SK-N-SH (cell line): ENCODE results near the gene C4orf50. TPM values are rescaled to one million over a fixed set of nuclear protein-coding genes. Genes with fewer than 3 reads are reported as not detected.

Experiments
- CTCF ChIA-PET: fragments of 300-600, 350-600 bp; formaldehyde crosslinking; extraction: SDS; loops from one replicate; lab custom pipeline; 2021; lab: Yijun Ruan, JAX
- POLR2A ChIA-PET: fragments of 350-600 bp; sonication (Branson Sonifier 250); formaldehyde crosslinking; extraction: SDS; loops from one replicate; lab custom pipeline; 2020; ENCODE audit warnings: antibody characterized with exemption, inconsistent platforms; lab: Yijun Ruan, JAX
- DNase-seq: peaks from one replicate; pipeline ENCODE4 v3.0.0; 2012
- H2AFZ ChIP-seq: fragments of 200-600 bp; sonication (generic); 2 replicates; pipeline ENCODE4 v1.8.1; 2016; ENCODE audit warnings: antibody characterized with exemption, mild to moderate bottlenecking, low read depth
- H3F3A ChIP-seq: fragments of 200-600 bp; sonication (generic); replicated peaks from 2 replicates; pipeline ENCODE3; 2016; ENCODE audit warnings: antibody characterized with exemption, mild to moderate bottlenecking; ENCODE audit not compliant: insufficient read depth
- H3K27ac ChIP-seq, 2 experiments: fragments of 200-500 bp in 1 of 2; fragments of 200-600 bp in 1 of 2; sonication (Bioruptor generic) in 1 of 2; sonication (generic), shearing (Covaris generic) in 1 of 2; 2 replicates each; pipeline versions ENCODE4 v1.5.1 to v1.6.1; 2014 to 2016; ENCODE audit warnings: low read depth in 2 of 2, inconsistent platforms in 1 of 2, low read length in 1 of 2, mild to moderate bottlenecking in 1 of 2, mixed read lengths in 1 of 2
- H3K27me3 ChIP-seq: fragments of 200-600 bp; sonication (generic), shearing (Covaris generic); 2 replicates; pipeline ENCODE4 v1.6.1; 2016; ENCODE audit warnings: mixed run types; ENCODE audit not compliant: insufficient read depth
- H3K36me3 ChIP-seq, 2 experiments: fragments of 200-500 bp in 1 of 2; fragments of 200-600 bp in 1 of 2; sonication (Bioruptor generic) in 1 of 2; sonication (generic) in 1 of 2; replicated peaks in 1 of 2; 2 replicates each; pipeline versions ENCODE3 to v1.5.1; 2014 to 2016; ENCODE audit warnings: low read length in 1 of 2, mild to moderate bottlenecking in 1 of 2; ENCODE audit not compliant: insufficient read depth in 2 of 2, control insufficient read depth in 1 of 2
- H3K4me1 ChIP-seq, 2 experiments: fragments of 200-500 bp in 1 of 2; fragments of 200-600 bp in 1 of 2; sonication (Bioruptor generic) in 1 of 2; sonication (generic), shearing (Covaris generic) in 1 of 2; 2 replicates each; pipeline versions ENCODE4 v1.5.1 to v1.6.1; 2014 to 2016; ENCODE audit warnings: low read depth in 1 of 2, low read length in 1 of 2, mixed run types in 1 of 2; ENCODE audit not compliant: insufficient read depth in 2 of 2, control insufficient read depth in 1 of 2
- H3K4me2 ChIP-seq: fragments of 200-600 bp; sonication (generic), shearing (Covaris generic); 2 replicates; pipeline ENCODE4 v1.6.1; 2017; ENCODE audit warnings: mixed run types
- H3K4me3 ChIP-seq, 2 experiments: fragments of 200-500 bp in 1 of 2; fragments of 200-600 bp in 1 of 2; sonication (Bioruptor generic) in 1 of 2; sonication (generic), shearing (Covaris generic) in 1 of 2; 2 replicates each; pipeline versions ENCODE4 v1.5.1 to v1.8.1; 2014 to 2016; ENCODE audit warnings: low read depth in 2 of 2, inconsistent platforms in 1 of 2, low read length in 1 of 2, mild to moderate bottlenecking in 1 of 2, mixed read lengths in 1 of 2, moderate library complexity in 1 of 2
- H3K79me2 ChIP-seq: fragments of 200-600 bp; sonication (generic); 2 replicates; pipeline ENCODE4 v1.8.1; 2017; ENCODE audit warnings: mild to moderate bottlenecking; ENCODE audit not compliant: insufficient read depth
- H3K9ac ChIP-seq: fragments of 200-600 bp; sonication (generic); 2 replicates; pipeline ENCODE4 v1.6.1; 2017; ENCODE audit warnings: mixed run types
- H3K9me2 ChIP-seq: fragments of 200-600 bp; sonication (generic); 2 replicates; pipeline ENCODE4 v1.6.1; 2017; ENCODE audit warnings: mixed run types
- H3K9me3 ChIP-seq: fragments of 200-600 bp; sonication (generic); 2 replicates; pipeline ENCODE4 v1.6.1; 2017; ENCODE audit warnings: mixed run types, mild to moderate bottlenecking, moderate library complexity
- H4K20me1 ChIP-seq: fragments of 200-600 bp; sonication (generic); 2 replicates; pipeline ENCODE4 v1.6.1; 2017; ENCODE audit warnings: mild to moderate bottlenecking, mixed run types; ENCODE audit not compliant: insufficient read depth
- ELF1 ChIP-seq: IDR thresholded peaks from 2 replicates; pipeline ENCODE4 v1.4.0; 2012
- EP300 ChIP-seq, 2 experiments: IDR thresholded peaks; 2 replicates each; pipeline versions ENCODE4 v1.4.0 to v1.6.1; 2012; ENCODE audit warnings: borderline replicate concordance in 1 of 2, low read depth in 1 of 2, low read length in 1 of 2
- EZH2phosphoT487 ChIP-seq: fragments of 200-600 bp; sonication (generic); IDR thresholded peaks from 2 replicates; pipeline ENCODE4 v1.6.1; 2017; ENCODE audit warnings: low read depth, mixed run types, mild to moderate bottlenecking, antibody characterized with exemption, moderate library complexity, borderline replicate concordance
- FOSL2 ChIP-seq: IDR thresholded peaks from 2 replicates; pipeline ENCODE4 v1.4.0; 2012; ENCODE audit warnings: low read depth, mild to moderate bottlenecking, moderate library complexity, borderline replicate concordance
- FOXJ3 ChIP-seq: sonication (generic); formaldehyde crosslinking; IDR thresholded peaks from 2 replicates; pipeline ENCODE4 v1.5.1; 2020; ENCODE audit warnings: mild to moderate bottlenecking, missing genetic modification reagents
- GABPA ChIP-seq: IDR thresholded peaks from 2 replicates; pipeline ENCODE4 v1.4.0; 2012; ENCODE audit warnings: low read depth, mild to moderate bottlenecking
- GATA2 ChIP-seq: sonication (generic); formaldehyde crosslinking; IDR thresholded peaks from 2 replicates; pipeline ENCODE4 v1.5.0; 2020; ENCODE audit warnings: mild to moderate bottlenecking, missing genetic modification reagents
- JUND ChIP-seq: IDR thresholded peaks from 2 replicates; pipeline ENCODE4 v1.4.0; 2012
- MEF2A ChIP-seq: IDR thresholded peaks from 2 replicates; pipeline ENCODE4 v1.4.0; 2012; ENCODE audit warnings: low read depth, borderline replicate concordance
- NFIC ChIP-seq: IDR thresholded peaks from 2 replicates; pipeline ENCODE4 v1.4.0; 2012; ENCODE audit warnings: borderline replicate concordance
- RCOR1 ChIP-seq: fragments of 150-350 bp; IDR thresholded peaks from 2 replicates; pipeline ENCODE4 v1.6.1; 2017; ENCODE audit warnings: antibody characterized with exemption, low read length
- RFX5 ChIP-seq: IDR thresholded peaks from 2 replicates; pipeline ENCODE4 v1.6.1; 2012; ENCODE audit warnings: mild to moderate bottlenecking, improper control_type of control experiment, low read length
- RXRA ChIP-seq: IDR thresholded peaks from 2 replicates; pipeline ENCODE4 v1.4.0; 2012; ENCODE audit warnings: low read depth, mild to moderate bottlenecking, borderline replicate concordance
- TAF1 ChIP-seq: IDR thresholded peaks from 2 replicates; pipeline ENCODE4 v1.6.1; 2012; ENCODE audit warnings: low read depth, mild to moderate bottlenecking, low read length, moderate library complexity, borderline replicate concordance
- TEAD4 ChIP-seq: IDR thresholded peaks from 2 replicates; pipeline ENCODE4 v1.4.0; 2012; ENCODE audit warnings: mild to moderate bottlenecking, borderline replicate concordance; ENCODE audit not compliant: insufficient read depth
- YY1 ChIP-seq: IDR thresholded peaks from 2 replicates; pipeline ENCODE4 v1.4.0; 2012; ENCODE audit warnings: low read depth, mild to moderate bottlenecking
- WGBS: methylation state at CpG from one replicate; pipeline ENCODE4 v1.1.6; 2017; ENCODE audit warnings: low lambda C conversion rate; 5-methylcytosine and 5-hydroxymethylcytosine counted together
- polyA plus RNA-seq, 3 experiments: library from polyadenylated mRNA; depleted of rRNA; stranded (reverse); fragments of >200 nt; gene quantifications; 2 replicates each; pipeline ENCODE4 v1.2.3, GENCODE V29; 2012
- small RNA-seq, 7 experiments: library from RNA; depleted of rRNA; stranded (forward); fragments of <200 nt; gene quantifications; one replicate each; pipeline ENCODE3, GENCODE V24; 2012
- TF ChIP-seq, protein P1 (sequence below): IDR thresholded peaks from 2 replicates; pipeline ENCODE4 v1.4.0; 2012; ENCODE audit warnings: low read depth, borderline replicate concordance
- TF ChIP-seq, protein P2 (sequence below): IDR thresholded peaks from 2 replicates; pipeline ENCODE4 v1.4.0; 2012; ENCODE audit warnings: low read depth, borderline replicate concordance

Gene C4orf50
- polyA plus RNA-seq, 1 of the 3 experiments (the other 2 are of a cell fraction): under 0.01 TPM

DNA sequence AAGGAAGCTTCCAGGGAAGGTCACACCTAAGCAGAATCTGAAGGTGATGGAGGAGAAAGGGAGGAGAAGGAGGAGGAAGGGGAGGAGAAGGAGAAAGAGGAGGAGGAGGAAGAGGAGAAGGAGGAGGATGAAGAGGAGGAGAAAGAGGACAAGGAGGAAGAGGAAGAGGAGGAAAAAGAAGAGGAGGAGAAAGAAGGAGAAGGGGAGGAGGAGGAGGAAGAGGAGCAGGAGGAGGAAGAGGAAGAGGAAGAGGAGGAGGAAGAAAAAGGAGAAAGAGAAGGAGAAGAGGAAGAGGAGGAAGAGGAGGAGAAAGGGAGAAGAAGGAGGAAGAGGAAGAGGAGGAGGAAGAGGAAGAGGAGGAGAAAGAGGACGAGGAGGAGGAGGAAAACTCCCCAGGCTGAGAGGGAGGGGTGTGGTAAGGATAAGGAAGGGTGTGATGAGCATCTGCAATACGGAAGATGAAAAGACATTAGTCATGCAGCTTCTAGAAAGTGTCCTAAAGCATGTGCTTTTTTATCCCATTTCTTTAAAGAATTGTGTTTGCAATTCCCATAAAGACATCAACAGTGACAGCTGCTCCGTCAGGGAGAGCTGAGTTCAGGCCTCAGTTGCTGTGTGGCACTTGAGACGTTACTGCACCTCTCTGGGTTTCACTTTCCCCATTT is 166.5 kb downstream of the C4orf50 start:
- TF ChIP-seq, protein P1, sequence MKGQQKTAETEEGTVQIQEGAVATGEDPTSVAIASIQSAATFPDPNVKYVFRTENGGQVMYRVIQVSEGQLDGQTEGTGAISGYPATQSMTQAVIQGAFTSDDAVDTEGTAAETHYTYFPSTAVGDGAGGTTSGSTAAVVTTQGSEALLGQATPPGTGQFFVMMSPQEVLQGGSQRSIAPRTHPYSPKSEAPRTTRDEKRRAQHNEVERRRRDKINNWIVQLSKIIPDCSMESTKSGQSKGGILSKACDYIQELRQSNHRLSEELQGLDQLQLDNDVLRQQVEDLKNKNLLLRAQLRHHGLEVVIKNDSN: no peak
- TF ChIP-seq NFIC (no peak), JUND (no peak), YY1 (no peak), GABPA (no peak), ELF1 (no peak), TAF1 (no peak), EP300 (IDR thresholded peaks at IDR 0.05; ENCODE audit: borderline replicate concordance in 1 of 2, low read depth in 1 of 2, low read length in 1 of 2) (no peak), MEF2A (no peak), GATA2 (CRISPR knock-in tag) (no peak), EZH2phosphoT487 (no peak), RFX5 (no peak), RXRA (no peak), FOSL2 (no peak), RCOR1 (no peak), FOXJ3 (no peak), TEAD4 (no peak)
- TF ChIP-seq, protein P2, sequence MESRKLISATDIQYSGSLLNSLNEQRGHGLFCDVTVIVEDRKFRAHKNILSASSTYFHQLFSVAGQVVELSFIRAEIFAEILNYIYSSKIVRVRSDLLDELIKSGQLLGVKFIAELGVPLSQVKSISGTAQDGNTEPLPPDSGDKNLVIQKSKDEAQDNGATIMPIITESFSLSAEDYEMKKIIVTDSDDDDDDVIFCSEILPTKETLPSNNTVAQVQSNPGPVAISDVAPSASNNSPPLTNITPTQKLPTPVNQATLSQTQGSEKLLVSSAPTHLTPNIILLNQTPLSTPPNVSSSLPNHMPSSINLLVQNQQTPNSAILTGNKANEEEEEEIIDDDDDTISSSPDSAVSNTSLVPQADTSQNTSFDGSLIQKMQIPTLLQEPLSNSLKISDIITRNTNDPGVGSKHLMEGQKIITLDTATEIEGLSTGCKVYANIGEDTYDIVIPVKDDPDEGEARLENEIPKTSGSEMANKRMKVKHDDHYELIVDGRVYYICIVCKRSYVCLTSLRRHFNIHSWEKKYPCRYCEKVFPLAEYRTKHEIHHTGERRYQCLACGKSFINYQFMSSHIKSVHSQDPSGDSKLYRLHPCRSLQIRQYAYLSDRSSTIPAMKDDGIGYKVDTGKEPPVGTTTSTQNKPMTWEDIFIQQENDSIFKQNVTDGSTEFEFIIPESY: no peak
- Histone ChIP-seq H3K4me1 (no peaks in the 10 kb centered on the region), H3K27ac (no peak overlapping the region), H3K36me3 (no peaks in the 10 kb centered on the region), H4K20me1 (no peaks in the 10 kb centered on the region), H2AFZ (no peak overlapping the region), H3K9me3 (no peaks in the 10 kb centered on the region), H3K4me2 (no peak overlapping the region), H3K9ac (no peak overlapping the region), H3F3A (no peaks in the 10 kb centered on the region), H3K27me3 (no peaks in the 10 kb centered on the region), H3K9me2 (no peaks in the 10 kb centered on the region), H3K79me2 (no peaks in the 10 kb centered on the region), H3K4me3 (no peak overlapping the region)
- ChIA-PET POLR2A (interaction anchor here (0.6 kb wide), 1 partner anchor 8 kb away, joined by 3 read pairs; no protein-coding TSS in a partner anchor), CTCF (no interaction called here)
- DNase-seq: no peak
- WGBS: 44% methylated on average over 4 of the region's 4 CpGs

Small RNA genes within 50 kb of the gene (small RNA-seq; reads per million reads assigned to genes)
- 0 reads per million in 7 experiments for gene MIR378D1

Other genes starting within 250 kb of the C4orf50 start
- 3.4 and 7.8 TPM in 2 replicates for gene CRMP1, start 125.3 kb downstream of the C4orf50 start, polyA plus RNA-seq (2012; rRNA removed)
- gene JAKMIP1, start 182.1 kb upstream of the C4orf50 start, polyA plus RNA-seq (2012; rRNA removed): 0.54 and 1.0 TPM in 2 replicates